Fibroblast of skin of abdomen (primary cell): Measurements from ENCODE around the gene KIAA0825.

Source experiments
- DNase-seq: peaks from one replicate; pipeline ENCODE4 v3.0.0-alpha.2; 2013

The KIAA0825 gene

DNA sequence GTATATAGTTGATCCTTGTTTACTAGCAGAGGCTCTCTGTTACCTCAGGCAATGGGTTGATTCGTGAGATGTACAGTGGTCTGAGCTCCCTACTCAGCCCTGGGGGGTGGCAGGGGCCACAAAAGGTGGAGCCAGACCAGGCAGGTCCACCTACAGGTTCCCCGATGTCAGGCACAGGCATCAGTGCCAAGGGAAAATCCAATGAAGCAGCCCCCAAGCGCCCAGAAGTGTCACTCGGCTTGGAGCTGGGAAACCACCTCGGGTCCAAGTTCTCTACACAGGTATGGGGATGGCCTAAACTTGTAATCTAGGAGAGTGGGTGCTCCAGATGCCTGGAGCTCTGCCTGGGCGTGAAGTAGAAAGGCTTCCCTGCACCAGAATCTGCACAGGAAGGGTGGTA is 188.8 kb downstream of the KIAA0825 start:
- DNase-seq: no peak

DNA sequence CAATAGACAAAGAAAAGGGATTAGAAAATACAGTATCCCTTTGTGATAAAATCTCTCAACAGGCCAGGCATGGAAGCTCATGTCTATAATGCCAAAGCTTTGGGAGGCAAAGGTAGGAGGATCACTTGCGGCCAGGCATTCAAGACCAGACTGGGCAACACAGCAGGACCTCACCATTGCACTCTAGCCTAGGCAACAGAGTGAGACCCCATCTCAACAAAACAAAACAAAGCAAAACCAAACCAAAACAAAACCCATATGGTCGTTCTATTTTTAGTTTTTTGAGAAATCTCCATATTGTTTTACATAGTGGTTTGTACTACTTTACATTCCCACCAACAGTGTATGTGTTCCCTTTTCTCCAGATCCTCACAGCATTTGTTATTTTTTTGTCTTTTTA is 193.0 kb downstream of the KIAA0825 start:
- no peak for DNase-seq

DNA sequence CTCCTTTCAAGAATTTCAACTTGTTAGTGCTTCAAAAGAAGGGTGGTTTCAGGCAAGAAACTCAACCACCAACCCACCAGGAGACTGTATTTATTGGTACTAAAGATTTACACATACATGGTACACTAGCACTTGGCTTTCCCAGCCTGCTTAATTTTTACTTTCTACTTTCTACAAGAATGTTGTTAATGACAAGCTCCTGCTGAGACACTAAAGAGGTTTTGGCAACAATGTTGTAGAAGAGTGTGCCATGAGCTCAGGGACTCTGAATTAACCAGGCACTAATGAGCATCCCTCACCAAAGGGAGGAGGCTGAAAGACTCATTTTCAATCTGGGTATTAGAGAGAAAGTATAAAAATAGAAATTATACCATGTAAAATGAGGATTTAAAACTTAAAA is 195.0 kb downstream of the KIAA0825 start:
- no peak for DNase-seq

DNA sequence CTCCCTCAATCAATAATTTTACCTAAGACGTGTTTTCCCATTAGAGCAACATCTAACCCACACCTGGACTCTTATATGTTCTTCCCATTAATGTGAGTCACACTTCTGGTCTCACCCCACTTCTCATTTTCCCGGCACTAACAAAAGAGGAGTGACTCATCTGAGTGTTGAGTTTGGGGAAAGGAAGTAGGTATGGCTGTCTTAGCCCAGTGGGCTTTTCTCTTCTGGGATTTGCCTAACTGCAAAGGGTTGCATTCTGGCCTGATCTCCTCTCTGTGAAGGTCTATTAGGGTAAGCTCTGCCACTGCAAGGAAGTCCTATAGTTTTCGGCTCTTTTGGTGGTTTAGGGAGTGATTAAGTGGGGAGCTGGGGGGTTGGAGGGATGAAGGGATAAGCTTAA is 195.6 kb downstream of the KIAA0825 start:
- peak; percentile 50 for DNase-seq

DNA sequence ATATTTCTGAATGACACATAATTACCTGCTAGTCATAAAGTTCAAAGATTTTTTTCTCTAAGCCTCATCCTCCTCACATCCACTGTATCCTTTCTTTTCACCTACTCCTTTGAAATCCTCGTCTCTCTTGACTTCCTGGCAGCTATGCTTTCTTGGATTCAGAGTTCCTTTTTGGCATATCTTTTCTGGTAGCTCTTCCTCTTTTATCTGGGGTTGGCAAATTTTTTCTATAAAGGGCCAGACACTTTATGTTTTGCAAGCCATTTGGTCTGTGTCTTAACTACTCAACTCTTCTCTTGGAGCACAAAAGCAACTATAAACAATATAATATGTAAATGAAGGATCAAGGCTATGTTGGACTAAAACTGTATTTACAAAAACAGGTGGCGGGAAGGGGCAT is 197.5 kb downstream of the KIAA0825 start:
- no peak for DNase-seq

DNA sequence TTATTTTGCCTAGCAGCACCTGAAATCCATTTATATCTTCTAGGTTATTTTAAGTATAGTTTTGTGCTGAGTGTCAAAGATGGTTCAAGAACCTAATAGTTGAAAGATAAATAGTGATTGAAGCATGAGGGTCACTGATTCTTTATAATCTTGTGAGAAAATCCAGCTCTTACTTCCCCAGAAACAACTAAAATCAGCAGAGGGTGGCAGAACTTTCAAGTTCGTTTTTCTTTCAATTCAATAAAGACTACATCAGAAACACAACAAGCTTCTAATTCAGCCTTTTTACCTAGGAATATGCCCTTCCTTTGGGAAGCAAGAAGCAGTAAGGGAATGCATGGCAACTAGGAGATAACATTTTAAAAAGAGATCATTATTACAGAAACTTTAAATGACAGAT is 202.6 kb downstream of the KIAA0825 start:
- no peak for DNase-seq

DNA sequence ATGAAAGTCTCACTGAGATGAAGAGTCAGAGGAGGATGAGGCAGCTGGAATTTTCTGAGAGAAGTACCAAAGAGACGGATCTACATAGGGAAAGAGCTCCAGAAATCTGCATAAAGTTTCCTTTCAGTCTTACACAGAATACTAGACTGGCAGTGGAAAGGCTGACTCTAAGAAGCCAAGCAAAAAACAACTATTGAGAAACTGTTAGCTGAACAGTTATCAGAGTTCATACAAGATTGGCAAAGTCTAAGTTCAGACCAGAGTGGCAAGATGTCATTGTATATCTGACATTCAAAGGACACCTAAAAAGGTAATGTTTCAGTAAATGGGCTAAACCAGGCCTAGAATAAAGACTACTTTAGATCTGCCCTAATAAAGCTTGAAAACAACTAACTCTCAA is 209.0 kb downstream of the KIAA0825 start:
- no peak for DNase-seq

DNA sequence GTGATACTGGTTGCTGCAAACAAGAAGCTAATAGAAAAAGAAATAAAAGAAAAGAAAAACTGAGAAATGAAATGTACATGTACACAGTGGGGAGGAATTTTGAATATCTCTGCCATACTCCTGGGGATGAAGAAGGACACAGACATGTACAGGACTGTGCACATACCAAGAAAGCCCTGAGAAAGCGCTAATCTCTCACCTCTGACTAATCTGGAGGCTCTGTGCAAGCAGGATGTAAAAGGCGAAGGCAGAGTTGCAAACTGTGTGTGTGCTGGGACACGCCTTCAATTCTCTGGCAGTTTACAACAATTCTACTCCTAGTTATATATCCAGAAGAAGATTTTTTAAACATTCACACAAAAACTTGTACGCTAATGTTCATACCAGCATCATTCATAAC is 211.4 kb downstream of the KIAA0825 start:
- peak; percentile 17 for DNase-seq

DNA sequence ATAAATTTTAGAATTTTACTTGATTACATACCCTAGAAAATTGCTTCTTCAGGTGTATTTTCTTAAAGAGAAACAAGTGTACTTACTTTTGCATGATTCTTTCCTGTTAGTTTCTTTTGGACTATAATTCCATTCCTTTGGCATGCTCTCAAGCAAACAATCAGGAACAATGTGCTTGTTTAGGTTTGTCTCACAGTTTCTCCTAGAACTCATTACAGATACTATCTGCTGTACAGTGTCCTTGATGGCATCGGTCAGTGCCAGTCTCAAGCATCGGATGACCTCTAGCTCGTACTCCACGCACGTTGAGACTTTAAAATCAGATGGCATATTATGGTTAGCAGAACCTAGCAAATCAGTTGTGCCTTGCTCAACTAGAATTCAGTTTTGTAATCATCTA is 214.9 kb downstream of the KIAA0825 start:
- no peak for DNase-seq

DNA sequence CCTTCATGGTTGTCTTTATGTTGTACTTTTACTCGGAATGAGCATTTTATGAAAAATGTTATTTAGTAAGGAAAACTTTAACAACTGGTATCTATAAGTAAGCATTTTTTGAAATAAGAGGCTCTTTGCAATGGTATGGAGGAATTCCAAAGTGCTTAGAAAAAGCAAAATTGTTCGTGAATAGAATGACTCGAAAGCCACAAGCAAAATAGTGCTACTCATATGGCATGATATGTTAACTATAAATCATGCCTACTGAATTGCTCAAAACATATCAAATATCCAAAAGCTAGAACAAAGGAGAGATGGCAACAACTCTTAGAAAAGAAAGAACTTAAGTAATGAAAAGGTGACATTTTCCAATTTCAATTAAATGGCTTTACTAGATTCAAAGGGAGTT is 216.3 kb downstream of the KIAA0825 start:
- DNase-seq: peak; percentile 45

DNA sequence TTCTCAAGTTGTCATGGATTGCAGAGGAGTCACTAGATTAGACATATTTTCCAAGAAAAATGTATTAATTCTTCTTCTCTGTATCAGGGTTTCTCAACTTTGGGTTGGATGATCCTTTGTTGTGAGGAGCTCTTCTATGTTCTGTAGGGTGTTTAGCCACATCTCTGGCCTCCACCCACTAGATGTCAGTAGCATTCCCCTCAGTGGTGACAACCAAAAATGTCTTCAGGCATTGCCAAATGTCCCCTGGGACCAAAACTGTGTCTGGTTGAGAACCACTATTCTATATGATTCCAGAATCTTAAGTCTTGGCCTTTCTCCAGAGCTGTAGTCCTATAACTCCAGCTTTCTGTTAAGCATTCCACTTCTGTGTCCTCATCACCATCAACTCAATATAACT is 220.9 kb downstream of the KIAA0825 start:
- peak; percentile 1 for DNase-seq

DNA sequence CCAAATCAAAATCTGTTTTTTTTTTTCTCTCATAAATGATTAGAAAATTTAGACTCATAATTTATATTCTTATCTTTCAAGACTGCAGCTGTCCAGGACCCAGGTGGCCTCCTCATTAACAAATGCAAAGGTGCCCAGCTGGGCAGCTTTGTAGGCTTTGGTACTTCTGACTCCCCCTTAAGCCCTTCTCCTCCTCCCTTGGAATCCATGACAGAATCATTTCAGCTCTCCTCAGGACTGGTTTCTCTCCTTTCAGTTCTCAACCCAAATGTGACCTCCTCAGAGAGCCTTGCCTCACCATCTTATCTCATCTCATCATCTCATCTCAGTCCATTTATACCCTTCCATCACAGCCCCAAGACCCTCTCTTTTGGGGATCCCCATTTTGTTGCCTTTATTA is 221.7 kb downstream of the KIAA0825 start:
- DNase-seq: no peak

DNA sequence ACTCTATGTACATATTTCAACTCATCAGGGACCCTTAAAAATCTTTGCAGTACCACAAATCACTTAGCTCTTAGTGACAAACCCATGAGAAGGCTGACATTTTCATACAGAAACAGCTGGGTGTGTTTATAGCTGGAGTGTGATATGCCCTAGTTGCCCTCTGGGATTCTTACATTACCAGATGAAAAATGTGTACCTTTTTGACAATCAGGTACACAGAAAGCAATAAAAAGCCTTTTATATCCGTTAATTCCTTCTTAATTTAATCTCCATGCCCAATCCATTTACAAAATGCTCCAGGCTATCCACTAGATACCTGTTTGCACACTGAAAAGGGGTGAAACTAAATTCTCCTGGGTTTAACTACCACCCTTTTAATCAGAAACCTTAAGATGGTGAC is 222.9 kb downstream of the KIAA0825 start:
- DNase-seq: no peak

DNA sequence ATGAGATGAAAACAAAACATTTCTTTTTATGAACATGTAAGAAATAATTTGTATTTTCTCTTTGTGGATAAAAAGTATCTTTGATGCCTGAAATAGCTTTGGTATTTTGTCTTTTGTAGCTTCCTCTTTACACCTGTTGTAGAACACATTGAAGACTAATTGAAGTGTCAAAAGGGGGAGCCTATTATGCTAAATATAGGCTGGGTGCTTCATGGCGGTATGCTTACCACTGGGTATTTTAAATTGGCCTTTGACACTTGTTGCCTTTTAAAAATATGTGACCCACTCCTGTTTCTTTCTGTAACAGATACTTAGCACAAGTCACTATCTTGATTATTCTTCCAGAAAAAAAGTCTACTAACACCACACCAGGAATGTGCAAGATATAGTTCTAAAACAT is 226.4 kb downstream of the KIAA0825 start:
- DNase-seq: no peak

DNA sequence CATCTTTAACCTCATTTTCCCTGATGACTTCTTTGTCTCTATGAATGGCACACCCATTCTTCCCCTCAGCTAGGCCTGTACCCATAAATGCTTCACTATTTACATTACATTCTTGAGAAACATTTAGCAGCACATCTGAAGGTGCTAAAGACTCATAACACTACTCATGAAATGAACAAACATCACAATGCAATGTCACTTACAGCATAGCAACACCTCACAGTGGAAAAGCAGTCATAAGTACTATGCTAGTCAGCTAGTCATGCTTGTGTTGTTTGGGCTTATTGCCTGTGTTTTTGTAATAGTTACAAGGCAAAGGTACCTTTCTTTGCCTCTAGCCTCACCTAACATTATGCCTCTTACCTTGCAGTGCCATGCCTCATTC is 228.9 kb downstream of the KIAA0825 start:
- no peak for DNase-seq

DNA sequence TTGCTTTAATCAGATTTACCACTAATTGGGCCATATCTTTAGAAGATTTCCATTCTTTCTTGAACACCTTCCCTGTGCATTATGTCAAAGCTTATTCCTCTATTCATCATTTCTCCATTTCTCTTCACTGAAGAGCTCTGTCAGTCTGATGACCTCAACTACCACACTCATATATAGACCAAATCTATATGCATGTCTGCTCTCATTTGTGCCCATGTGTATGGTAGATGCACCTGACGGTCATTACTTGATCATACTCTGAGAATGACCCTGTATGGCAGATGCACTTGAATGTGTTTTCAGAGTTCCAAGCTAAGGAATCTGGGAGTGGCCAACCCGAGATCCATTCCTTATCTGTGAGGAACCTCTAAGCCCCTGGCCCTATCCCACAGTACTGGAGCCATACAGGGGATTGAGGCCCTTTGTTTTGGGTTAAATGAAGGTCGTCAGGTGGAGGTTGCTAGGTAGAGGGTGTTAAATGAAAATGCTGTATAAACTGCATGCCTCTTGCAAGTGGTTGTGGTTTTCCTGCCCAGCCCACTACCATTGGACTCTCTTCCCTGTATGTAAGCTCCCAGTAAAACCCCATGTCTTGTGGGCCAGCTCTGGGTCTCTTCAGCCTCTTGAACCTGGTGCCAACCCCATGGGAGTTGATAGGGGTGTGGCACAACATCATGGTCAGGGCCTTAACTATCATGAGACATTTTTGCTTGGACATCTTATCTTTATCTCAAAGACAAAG is 229.5 kb downstream of the KIAA0825 start:
- DNase-seq: no peak

DNA sequence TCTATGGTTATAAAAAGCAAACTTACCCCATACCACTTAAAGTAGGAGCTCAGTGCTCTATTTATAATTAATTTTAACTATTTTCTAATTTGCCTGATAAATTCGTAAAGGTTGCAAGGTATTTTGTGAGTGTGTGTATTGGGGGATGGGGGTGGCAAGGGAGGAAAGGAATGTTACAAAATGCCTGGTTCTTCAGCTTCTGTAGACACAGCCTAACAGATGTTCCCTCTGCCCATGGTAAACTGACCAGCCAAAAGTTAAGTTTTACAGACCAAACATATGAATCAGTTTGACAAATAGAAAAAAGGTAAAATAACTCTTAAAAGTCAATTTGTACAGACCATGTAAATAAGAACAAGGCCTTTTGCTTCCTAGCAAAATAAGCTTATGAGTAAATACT is 232.6 kb downstream of the KIAA0825 start:
- DNase-seq: no peak

DNA sequence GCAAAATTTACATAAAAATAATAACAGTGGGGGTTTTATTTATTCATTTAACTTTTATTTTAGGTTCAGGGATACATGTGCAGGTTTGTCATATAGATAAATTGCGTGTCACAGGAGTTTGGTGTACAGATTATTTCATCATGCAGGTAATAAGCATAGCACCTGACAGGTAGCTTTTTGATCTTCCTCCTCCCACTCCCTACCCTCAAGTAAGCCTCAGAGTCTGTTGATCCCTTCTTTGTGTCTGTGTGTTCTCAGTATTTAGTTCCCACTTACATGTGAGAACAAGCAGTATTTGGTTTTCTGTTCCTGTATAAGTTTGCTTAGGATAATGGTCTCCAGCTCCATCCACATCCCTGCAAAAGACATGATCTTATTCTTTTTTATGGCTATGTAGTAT is 240.3 kb downstream of the KIAA0825 start:
- no peak for DNase-seq

DNA sequence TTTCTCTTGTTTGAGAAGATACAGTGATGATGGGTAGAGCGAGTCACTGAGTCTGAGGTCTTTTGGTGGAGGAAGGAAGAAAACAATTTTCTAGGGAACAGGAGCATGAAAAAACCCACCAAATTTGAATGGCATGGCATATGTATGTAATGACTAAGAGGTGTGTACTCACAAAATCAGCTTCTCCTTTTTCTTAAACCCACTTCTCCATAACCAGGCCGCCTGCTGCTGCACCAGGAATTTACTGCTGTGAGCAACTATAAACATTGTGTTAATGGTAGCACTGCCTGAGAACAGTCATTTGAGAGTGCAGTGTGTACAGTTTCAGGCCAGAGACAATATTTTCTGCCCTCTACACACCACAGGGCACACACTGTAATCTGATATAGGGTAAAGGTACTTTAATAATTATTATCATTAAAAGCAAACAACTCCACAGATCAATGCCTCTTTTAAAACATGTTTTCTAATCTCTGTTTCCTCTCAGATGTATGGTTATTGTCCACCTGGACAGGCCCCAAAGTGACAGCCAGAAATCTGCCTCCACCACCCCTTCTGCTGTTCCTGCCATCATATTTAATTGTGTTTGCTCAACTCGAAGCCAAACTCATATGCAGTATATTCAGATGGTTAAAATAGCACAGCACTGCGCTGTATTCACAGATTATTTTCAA is 241.6 kb downstream of the KIAA0825 start:
- DNase-seq: no peak

DNA sequence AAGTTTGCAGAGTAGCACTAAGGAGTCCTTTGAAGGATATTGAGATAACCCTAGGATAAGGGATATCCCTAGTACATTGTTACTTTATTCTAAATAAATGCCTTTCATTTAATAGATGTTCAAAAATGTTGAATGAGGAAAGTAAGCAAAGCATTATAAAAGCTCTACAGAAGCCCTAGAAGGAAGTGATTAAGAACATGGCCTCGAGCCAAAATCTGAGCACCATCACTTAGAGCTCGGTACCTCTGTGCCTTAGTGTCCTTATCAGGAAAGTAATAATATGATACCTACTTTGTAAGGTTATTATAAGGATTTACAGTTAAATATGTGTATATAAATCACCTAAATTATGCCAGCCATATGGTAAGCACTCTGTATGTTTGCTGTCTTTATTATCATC is 242.6 kb downstream of the KIAA0825 start:
- peak; percentile 16 for DNase-seq

DNA sequence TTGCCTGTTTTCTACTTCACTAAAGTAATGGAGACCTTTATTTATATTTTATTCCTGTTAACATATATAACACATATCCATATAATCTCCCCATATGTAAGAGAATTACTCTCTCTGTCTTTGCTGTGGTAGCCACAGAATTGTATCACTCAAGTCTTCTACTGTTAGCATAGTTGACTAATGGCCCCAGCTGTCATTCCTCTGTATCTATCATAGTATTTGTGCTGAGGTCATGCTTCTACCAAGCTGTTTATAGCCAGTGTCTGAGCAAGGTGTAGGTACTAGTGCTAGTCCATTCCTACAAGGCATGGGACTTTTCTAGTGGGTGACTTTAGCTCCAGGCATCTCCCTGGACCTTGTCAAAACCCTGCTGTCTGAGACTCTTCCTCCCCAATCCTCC is 244.1 kb downstream of the KIAA0825 start:
- DNase-seq: no peak

DNA sequence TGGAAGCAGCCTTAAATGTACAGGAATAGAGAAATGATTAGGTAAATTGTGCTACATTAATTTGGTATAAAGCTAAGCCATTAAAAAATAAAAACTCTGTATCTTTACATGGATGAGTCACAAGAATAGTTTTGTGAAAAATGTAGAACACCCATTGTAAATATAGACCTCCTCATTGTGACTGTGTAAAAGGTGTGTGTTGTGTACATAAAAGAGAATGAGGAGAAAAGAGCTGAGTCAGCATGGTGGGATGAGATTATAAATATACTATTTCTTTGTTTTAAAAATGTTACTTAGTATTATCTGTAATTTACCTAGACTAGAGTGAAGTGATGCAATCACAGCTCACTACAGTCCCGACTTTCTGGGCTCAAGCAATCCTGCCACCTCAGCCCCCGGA is 250.5 kb downstream of the KIAA0825 start:
- DNase-seq: no peak

DNA sequence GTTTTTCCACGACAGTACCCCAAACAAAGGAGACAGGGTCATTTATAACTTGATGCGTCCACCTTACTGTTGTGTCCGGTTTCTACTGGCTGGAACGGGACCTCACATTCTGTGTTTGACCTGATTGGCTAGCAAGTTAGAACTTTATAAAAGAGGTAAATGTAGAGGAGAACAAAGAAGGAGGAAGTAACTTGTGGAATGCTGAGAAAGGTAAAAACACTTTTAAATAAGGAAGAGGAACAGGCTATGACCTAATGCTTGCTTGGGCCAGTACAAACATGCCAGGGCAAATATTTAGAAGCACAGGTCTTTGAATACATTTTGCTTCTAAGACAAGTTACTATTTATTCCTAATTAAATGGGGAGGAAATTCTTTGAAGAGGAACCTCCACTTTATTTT is 251.6 kb downstream of the KIAA0825 start:
- DNase-seq: no peak

DNA sequence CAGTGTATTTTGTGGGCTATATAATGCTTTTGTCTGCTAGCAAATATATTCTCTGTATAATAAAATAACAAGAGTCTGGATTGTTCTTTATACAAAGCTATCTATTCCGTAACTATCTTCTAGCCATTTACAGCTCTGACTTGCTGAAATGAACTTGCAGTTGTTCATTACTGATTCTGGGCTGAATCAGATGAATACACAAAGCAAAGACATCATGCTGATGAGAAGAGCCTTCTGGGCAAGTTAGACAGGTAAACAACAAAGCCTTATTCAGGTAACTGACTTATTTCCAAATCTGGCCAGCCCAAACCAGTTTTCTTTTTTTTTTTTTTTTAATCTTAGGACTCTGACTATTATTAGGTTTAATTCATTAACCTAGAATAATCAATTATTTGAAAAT is 255.5 kb downstream of the KIAA0825 start:
- no peak for DNase-seq
